Muscle of leg (tissue), 11 donors: Measurements from ENCODE around the gene ARHGAP23. TPM values are rescaled to one million over a fixed set of nuclear protein-coding genes. Genes with fewer than 3 reads are reported as not detected.
A peak's percentile ranks its signal among the peaks of the same experiment; 100 is the strongest.
"Not testable (repeated sequence)": the region's sequence is repeated elsewhere in the genome, so short reads cannot be mapped to it uniquely, and the experiment has no call there.

Experiments used
- DNase-seq: peaks from one replicate; pipeline ENCODE4 v3.0.0; 2013
- H3K27ac ChIP-seq: one replicate; pipeline ENCODE4 v1.5.1; 2013; ENCODE audit warnings: mild to moderate bottlenecking, low read length, control low read depth
- H3K27me3 ChIP-seq: one replicate; pipeline ENCODE4 v1.6.1; 2013; ENCODE audit warnings: low read length; ENCODE audit not compliant: control insufficient read depth, insufficient read depth
- H3K36me3 ChIP-seq: one replicate; pipeline ENCODE4 v1.6.1; 2013; ENCODE audit warnings: low read length; ENCODE audit not compliant: control insufficient read depth, insufficient read depth
- H3K4me1 ChIP-seq: one replicate; pipeline ENCODE4 v1.6.1; 2013; ENCODE audit warnings: low read length; ENCODE audit not compliant: control insufficient read depth, insufficient read depth
- H3K4me3 ChIP-seq: one replicate; pipeline ENCODE4 v1.5.1; 2013; ENCODE audit warnings: low read length, control low read depth
- H3K9me3 ChIP-seq: replicated peaks from 2 replicates; pipeline ENCODE4 v1.6.1; 2013; ENCODE audit warnings: low read depth, low read length; ENCODE audit not compliant: control insufficient read depth
- WGBS: methylation state at CpG from one replicate; pipeline ENCODE4 v1.1.5; 2013; ENCODE audit warnings: missing lambda C conversion rate; ENCODE audit not compliant: insufficient coverage; 5-methylcytosine and 5-hydroxymethylcytosine counted together
- polyA plus RNA-seq, 8 donors: library from polyadenylated mRNA; unstranded; fragments of 120-200 nt; gene quantifications; one replicate each; pipeline versions ENCODE4 v1.2.1 to v1.2.3, GENCODE V29; 2013; ENCODE audit warnings: inconsistent platforms in 1 of 8, low replicate concordance in 1 of 8; ENCODE audit not compliant: insufficient read length in 8 of 8, insufficient read depth in 1 of 8
- total RNA-seq: library from RNA; stranded (reverse); fragments of 120-200 nt; gene quantifications from one replicate; pipeline ENCODE4 v1.2.4, GENCODE V29; 2013

The ARHGAP23 gene
- total and polyA plus RNA-seq, 9 donors, result 17.1 to 44.2 (median 35.8) TPM

- H3K4me3 ChIP-seq, result no peak overlapping the region
- 33% methylated on average over 3 of the region's 3 CpGs for WGBS
- H3K4me1 ChIP-seq, result peaks cover 57% of the 10 kb centered on the region
These were observed 2.1 kb downstream of the ARHGAP23 start for GRCh38 chr17:38430316-38430715.

GRCh38 chr17:38430822-38431221, 2.6 kb downstream of the ARHGAP23 start:
- no peak overlapping the region for H3K27ac ChIP-seq

More at GRCh38 chr17:38430316-38430715, 2.1 kb downstream of the ARHGAP23 start:
- no peak for DNase-seq
- Histone ChIP-seq H3K36me3 (peaks cover 4% of the 10 kb centered on the region), H3K9me3 (no peaks in the 10 kb centered on the region), H3K27me3 (no peaks in the 10 kb centered on the region), H3K27ac (no peak overlapping the region)

GRCh38 chr17:38431346-38432145, 3.3 kb downstream of the ARHGAP23 start:
- H3K36me3 ChIP-seq, result peaks cover 4% of the 10 kb centered on the region
- H3K4me3 ChIP-seq, result no peak overlapping the region
- H3K27me3 ChIP-seq, result no peaks in the 10 kb centered on the region
- WGBS, result 88% methylated on average over 3 of the region's 10 CpGs
- H3K27ac ChIP-seq, result no peak overlapping the region
- H3K4me1 ChIP-seq, result peaks cover 53% of the 10 kb centered on the region
- no peak for DNase-seq
- no peaks in the 10 kb centered on the region for H3K9me3 ChIP-seq

More at GRCh38 chr17:38430822-38431221, 2.6 kb downstream of the ARHGAP23 start:
- Histone ChIP-seq H3K27me3 (no peaks in the 10 kb centered on the region), H3K4me1 (peaks cover 54% of the 10 kb centered on the region), H3K4me3 (no peak overlapping the region), H3K9me3 (no peaks in the 10 kb centered on the region), H3K36me3 (peaks cover 4% of the 10 kb centered on the region)
- DNase-seq, result no peak
- 88% methylated on average over 2 of the region's 2 CpGs for WGBS

- Histone ChIP-seq H3K27ac (peak overlapping the region; percentile 7), H3K4me1 (peaks cover 34% of the 10 kb centered on the region)
- WGBS, result 50% methylated on average over 18 of the region's 21 CpGs
These were observed 6.0 kb downstream of the ARHGAP23 start for GRCh38 chr17:38434178-38434665.

GRCh38 chr17:38435795-38436194, 7.5 kb downstream of the ARHGAP23 start:
- DNase-seq, result no peak
- Histone ChIP-seq H3K4me1 (peaks cover 31% of the 10 kb centered on the region), H3K9me3 (no peaks in the 10 kb centered on the region), H3K27ac (no peak overlapping the region), H3K4me3 (no peak overlapping the region), H3K27me3 (no peaks in the 10 kb centered on the region), H3K36me3 (peaks cover 11% of the 10 kb centered on the region)
- WGBS, result no CpG with 5 or more reads among the region's 9 CpGs

More at GRCh38 chr17:38434178-38434665, 6.0 kb downstream of the ARHGAP23 start:
- no peak for DNase-seq
- peaks cover 9% of the 10 kb centered on the region for H3K36me3 ChIP-seq
- H3K27me3 ChIP-seq, result no peaks in the 10 kb centered on the region
- no peaks in the 10 kb centered on the region for H3K9me3 ChIP-seq
- H3K4me3 ChIP-seq, result no peak overlapping the region

- Histone ChIP-seq H3K4me3 (no peak overlapping the region), H3K4me1 (peaks cover 32% of the 10 kb centered on the region), H3K36me3 (peaks cover 11% of the 10 kb centered on the region), H3K9me3 (no peaks in the 10 kb centered on the region), H3K27ac (no peak overlapping the region), H3K27me3 (no peaks in the 10 kb centered on the region)
- no peak for DNase-seq
- WGBS, result 68% methylated on average over 8 of the region's 11 CpGs
These were observed 8.1 kb downstream of the ARHGAP23 start for GRCh38 chr17:38436386-38436785.

- not testable (repeated sequence) for H3K27me3 ChIP-seq, H3K27ac ChIP-seq, H3K4me3 ChIP-seq, DNase-seq, H3K9me3 ChIP-seq
- Histone ChIP-seq H3K36me3 (peaks cover 11% of the 10 kb centered on the region), H3K4me1 (peaks cover 41% of the 10 kb centered on the region)
- no CpG with 5 or more reads among the region's 1 CpG for WGBS
These were observed 9.0 kb downstream of the ARHGAP23 start for GRCh38 chr17:38437313-38437712.

GRCh38 chr17:38439436-38439835, 11.2 kb downstream of the ARHGAP23 start:
- Histone ChIP-seq H3K4me3 (no peak overlapping the region), H3K27ac (no peak overlapping the region), H3K27me3 (no peaks in the 10 kb centered on the region), H3K9me3 (no peaks in the 10 kb centered on the region), H3K36me3 (peaks cover 11% of the 10 kb centered on the region), H3K4me1 (peaks cover 56% of the 10 kb centered on the region)
- DNase-seq, result no peak
- WGBS, result no CpG with 5 or more reads among the region's 5 CpGs

GRCh38 chr17:38440614-38441397, 12.5 kb downstream of the ARHGAP23 start:
- Histone ChIP-seq H3K27ac (peak overlapping the region; percentile 59), H3K4me1 (peaks cover 49% of the 10 kb centered on the region), H3K4me3 (no peak overlapping the region), H3K27me3 (no peaks in the 10 kb centered on the region), H3K9me3 (no peaks in the 10 kb centered on the region), H3K36me3 (peaks cover 7% of the 10 kb centered on the region)
- WGBS, result 63% methylated on average over 12 of the region's 16 CpGs
- no peak for DNase-seq

- Histone ChIP-seq H3K36me3 (peaks cover 7% of the 10 kb centered on the region), H3K27ac (peak overlapping the region; percentile 59), H3K9me3 (no peaks in the 10 kb centered on the region), H3K4me1 (peaks cover 45% of the 10 kb centered on the region), H3K27me3 (no peaks in the 10 kb centered on the region), H3K4me3 (no peak overlapping the region)
- WGBS, result 79% methylated on average over 5 of the region's 9 CpGs
- no peak for DNase-seq
These were observed 13.3 kb downstream of the ARHGAP23 start for GRCh38 chr17:38441429-38442061.
